HG02642 (cell line): ENCODE data around the gene NXPH3.
"Not testable (repeated sequence)": the region's sequence is repeated elsewhere in the genome, so short reads cannot be mapped to it uniquely, and the experiment has no call there.

Experiments
- ATAC-seq: cut with Tn5 transposase; IDR thresholded peaks from one replicate; pipeline ENCODE4 v1.9.1; 2021; ENCODE audit warnings: mild to moderate bottlenecking; ENCODE audit not compliant: unreplicated experiment, poor library complexity

NXPH3 gene

DNA sequence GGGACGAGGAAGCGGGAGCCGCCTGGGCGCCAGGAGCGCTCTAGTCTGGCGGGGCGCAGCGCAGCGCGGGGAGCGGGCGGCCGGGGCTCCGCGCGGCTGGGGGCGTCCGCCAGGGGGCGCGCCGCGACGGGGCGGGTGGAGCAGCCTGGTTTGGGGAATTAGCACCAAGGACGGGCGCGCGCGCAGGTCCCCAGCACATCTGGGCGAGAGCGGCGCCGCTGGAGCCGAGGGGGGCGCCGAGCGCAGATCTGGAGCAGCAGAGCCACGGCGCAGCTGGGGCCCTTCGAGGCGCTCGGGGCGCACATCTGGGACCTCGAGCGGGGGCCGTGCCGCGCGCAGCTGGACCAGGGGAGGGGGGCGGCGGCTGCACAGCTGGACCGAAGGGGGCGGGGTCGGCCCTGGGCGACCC, at the start of gene NXPH3:
TSS of gene NXPH3 (plus strand) at position 193 of the 409 bp plus-strand sequence. CDS start 349 bp downstream, outside the sequence.
- ATAC-seq: no peak

DNA sequence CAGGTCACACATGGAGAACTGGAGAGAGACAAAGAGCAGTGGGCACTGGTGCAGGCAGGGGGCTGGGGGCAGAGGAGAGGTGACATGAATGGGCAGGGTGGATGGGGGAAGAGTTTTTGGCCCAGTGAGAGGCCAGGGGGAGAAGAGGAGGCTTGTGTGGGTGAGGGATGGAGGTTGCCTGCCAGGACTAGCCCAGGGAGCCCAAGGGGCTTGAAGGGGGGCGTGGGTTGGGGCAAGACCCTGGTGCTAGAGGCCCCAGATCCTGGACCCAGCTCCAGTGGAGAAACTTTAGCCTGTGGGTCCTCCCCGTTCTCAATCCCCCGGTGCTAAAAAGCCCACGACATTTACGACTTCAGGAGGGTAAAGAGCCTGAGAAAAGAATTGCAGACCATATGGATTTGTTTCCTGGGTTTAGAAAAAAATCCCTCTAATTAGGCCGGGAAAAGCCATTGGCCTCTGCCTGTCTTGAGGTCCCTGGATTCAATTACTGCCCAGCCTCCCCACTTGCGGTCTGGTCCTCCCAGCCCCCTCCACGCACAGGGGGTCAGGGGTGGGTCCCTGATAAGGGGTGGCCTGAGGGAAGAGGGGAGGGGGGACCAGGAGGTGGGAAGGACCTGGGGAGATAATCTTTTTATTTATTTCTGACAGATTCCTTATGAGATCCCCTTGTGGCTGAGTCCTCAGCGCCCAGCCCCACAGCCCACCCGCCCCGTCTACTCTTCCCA, 47.6 kb upstream of the NXPH3 start:
- ATAC-seq: no peak

DNA sequence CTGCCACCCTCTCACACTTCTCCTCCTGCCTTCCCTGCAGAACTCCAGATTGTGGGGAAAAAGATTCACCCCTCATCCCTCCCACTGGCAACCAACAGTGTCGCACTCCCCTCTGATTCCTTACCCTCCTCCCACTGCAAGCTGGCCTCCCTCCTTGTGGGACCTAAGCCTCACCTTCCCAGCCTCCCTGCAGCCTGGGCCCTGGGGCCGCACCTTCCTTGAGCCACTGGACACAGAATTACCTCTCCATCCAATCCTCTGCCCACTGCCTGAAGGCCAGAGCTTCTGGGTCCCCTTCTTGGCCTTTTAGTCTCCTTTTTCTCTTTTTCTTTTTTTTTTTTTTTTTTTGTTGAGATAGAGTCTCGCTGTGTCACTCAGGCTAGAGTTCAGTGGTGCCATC, 46.7 kb upstream of the NXPH3 start:
- ATAC-seq: no peak

DNA sequence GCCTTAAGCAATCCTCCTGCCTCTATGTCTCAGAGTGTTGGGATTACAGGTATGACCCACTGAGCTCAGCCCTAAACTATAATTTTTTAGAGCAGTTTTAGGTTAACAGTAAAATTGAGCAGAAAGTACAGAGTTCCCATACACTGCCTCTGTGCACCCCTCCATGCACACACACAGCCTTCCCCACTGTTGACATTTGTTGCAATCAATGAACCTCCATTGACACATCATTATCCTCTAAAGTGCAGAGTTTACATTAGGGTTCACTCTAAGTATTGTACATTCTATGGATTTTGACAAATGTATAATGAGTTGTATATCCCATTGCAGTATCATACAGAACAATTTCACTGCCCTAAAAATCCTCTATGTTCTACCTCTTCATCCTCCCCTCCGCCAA, 45.6 kb upstream of the NXPH3 start:
- no peak for ATAC-seq

GRCh38 chr17:49543860-49544259, 31.8 kb upstream of the NXPH3 start:
- no peak for ATAC-seq

- ATAC-seq: no peak
Observed at GRCh38 chr17:49545007-49545660, 30.5 kb upstream of the NXPH3 start.

DNA sequence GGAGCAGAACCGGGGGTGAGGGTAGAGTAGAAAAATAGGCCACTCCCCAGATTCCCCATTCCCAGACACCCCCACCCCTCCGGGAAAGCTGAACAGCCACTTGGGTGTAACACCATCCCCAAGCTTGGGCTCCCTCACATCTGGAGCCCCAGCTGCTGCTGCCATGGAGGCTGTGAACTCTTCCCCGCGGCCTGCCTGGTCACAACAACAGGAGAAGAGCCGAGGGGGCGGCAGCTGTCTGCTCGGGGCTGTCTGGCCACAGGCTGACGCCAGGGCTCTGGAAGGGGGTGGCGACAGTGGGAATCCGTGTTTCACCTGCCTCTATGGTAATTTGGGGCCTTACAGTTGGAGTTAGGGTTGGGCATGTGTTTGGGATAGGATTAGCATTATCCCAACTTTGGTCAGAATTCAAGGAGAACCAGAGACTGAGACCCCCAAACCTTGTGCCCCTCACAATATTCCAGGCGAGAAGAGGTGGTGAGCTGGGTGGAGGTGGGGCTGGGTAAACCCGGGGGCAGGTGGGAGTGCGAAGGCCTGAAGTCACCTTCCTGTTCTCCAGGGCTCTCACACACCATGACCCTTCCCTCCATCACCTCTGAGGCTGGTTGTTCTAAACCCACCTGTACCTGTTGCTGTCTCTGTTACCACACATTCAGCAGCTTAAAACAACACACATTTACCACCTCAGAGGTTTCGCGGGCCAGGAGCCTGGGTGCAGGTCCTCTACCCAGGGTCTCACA, 29.7 kb upstream of the NXPH3 start:
- ATAC-seq: no peak

GRCh38 chr17:49546546-49547535, 28.8 kb upstream of the NXPH3 start:
- no peak for ATAC-seq

- ATAC-seq: no peak
Observed at GRCh38 chr17:49547566-49547965, 28.1 kb upstream of the NXPH3 start.

DNA sequence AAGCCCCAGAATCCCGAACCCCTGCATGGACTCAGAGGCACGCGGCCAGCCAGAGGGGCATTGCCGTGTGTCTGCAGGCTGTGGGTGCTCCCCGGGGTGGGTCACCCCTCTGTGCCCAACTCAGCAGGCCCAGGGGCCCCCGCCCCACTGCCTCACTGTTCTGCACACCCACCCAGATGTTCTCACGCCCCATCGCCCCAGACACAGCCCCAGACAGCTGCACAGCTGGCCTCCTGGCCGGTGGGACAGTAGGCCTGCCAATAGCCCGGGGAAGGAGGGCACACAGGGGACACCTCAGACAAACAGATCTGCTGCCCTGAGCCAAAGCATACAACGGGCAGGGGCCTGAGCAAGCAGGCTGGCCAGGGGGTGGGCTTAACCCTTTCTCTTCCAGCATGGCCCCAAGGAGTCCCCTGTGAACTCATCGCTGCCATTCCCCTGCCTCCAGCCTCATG, 27.6 kb upstream of the NXPH3 start:
- no peak for ATAC-seq

DNA sequence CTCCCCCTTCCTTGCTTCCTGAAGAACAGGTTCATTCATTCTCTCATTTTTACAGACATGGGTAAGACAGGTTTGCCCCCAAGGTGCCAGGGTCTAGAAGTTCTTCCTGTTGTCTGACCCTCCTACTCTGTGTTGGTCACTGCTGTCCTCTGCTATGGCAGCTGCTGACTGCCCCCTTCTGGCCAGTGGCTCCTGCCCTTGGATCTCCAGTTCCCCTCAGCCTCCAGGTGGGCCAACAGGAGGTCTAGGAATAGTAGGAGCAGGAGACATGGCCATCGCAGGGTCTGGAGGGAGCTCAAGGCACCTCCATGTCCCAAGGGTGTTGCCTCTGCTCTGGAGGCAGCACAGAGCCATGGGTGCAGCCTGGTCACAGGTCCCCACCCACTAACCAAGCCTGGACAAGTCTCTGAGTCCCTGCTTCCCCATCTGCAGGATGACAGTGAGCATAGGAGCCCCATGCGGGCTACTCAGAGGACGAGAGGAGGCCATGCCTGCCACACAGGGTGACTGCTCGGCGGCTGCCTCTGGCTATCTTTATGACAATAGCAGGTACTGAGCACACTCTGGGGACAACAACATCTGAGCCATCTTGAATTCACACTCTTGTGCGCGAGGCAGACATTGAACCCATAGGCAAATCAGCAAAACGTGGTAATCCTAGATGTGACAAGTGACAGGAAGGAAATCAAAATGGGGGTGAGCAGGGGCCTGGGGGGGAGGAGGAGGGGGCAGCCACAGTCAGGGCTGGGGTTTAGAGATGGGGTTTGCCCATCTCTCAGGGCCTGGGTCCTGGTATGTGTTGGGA, 27.0 kb upstream of the NXPH3 start:
- no peak for ATAC-seq

DNA sequence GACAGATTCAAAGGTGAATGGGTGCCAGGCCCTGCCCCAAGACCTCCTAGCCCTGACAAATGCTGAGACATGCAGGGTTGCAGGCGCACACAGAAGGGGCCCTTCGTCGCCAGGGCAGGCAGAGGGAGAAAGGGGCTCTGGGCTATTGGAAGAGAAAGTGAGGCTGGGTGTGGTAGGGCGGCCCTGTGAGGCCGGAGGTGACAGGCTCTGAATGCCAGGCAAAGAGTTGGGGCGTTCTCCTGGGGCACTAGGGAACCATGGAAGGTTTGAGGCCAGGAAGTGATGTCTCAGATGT, 26.4 kb upstream of the NXPH3 start:
- ATAC-seq: no peak

GRCh38 chr17:49549691-49550678, 25.7 kb upstream of the NXPH3 start:
- no peak for ATAC-seq

DNA sequence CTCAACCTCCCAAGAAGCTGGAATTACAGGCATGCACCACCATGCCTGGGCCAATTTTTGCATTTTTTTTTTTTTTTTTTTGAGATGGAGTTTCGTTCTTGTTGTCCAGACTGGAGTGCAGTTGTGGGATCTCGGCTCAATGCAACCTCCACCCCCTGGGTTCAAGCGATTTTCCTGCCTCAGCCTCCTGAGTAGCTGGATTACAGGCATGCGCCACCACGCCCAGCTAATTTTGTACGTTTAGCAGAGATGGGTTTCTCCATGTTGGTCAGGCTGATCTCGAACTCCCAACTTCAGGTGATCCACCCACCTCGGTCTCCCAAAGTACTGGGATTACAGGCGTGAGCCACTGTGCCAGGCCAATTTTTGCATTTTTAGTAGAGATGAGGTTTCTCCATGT, 24.9 kb upstream of the NXPH3 start:
- not testable (repeated sequence) for ATAC-seq

GRCh38 chr17:49551221-49552069, 24.2 kb upstream of the NXPH3 start:
- no peak for ATAC-seq

DNA sequence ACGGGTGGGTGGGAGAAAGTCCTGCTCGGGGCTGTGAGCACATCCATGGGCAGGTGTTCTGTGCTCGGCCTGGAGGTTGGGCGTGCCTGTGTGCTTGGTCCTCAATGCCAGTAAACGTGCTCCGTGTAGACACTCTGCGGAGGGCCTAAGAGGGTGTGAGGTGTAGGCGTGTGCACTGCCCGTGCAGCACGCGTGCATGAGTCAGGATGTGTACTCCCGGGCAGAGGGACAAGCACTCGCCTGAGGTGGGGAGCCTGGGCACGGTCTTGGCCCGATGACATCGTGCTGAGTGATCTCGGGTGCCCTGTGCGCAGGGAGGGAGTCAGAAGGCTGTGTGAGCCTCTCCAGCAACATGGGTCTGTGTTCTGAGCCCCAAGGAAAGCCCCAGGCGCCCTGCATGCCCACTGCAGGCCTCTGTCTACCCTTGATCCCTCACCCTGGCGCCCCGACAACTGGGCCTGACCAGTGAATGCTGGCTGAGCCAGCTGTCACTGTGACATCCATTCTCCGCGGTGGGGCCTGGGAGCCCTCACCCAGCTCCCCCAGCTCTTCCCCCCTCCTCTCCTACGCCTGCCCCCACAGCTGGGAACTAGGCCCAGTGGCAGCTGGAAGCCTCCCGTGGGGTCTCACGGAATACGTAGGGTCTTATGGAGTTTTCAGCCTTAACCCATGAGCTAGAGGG, 23.5 kb upstream of the NXPH3 start:
- ATAC-seq: no peak
